Measurements from ENCODE around the gene SYDE2.

DNA sequence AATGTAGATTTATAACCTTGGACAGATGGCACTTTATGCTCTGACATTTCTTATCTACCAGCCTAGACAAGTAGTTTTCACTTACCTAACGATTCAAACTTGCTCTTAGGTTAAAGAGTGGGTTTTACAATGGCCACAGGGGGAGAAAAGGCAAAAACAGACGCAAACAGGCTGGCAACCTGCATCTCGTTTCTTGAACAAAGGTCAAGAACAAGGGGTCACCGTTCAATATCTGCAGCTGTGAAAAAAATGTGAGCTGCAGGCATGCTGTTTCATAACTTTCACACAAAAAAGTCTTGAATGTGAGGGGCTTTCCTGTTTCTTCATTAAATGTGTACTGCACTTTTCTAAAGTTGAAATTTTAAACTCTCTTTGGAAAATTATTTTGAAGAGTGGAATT, 49.4 kb downstream of the SYDE2 start:
- TF ChIP-seq, protein P1, sequence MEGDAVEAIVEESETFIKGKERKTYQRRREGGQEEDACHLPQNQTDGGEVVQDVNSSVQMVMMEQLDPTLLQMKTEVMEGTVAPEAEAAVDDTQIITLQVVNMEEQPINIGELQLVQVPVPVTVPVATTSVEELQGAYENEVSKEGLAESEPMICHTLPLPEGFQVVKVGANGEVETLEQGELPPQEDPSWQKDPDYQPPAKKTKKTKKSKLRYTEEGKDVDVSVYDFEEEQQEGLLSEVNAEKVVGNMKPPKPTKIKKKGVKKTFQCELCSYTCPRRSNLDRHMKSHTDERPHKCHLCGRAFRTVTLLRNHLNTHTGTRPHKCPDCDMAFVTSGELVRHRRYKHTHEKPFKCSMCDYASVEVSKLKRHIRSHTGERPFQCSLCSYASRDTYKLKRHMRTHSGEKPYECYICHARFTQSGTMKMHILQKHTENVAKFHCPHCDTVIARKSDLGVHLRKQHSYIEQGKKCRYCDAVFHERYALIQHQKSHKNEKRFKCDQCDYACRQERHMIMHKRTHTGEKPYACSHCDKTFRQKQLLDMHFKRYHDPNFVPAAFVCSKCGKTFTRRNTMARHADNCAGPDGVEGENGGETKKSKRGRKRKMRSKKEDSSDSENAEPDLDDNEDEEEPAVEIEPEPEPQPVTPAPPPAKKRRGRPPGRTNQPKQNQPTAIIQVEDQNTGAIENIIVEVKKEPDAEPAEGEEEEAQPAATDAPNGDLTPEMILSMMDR (IDR thresholded peaks at IDR 0.05), result no peak
- TF ChIP-seq EP300 (IDR thresholded peaks at IDR 0.05), result no peak
- TF ChIP-seq POLR2AphosphoS5 (IDR thresholded peaks at IDR 0.05), result no peak
